Measurements from ENCODE around the gene ZNHIT3.
"Not testable (repeated sequence)": the region's sequence is repeated elsewhere in the genome, so short reads cannot be mapped to it uniquely, and the experiment has no call there.

The ZNHIT3 gene

DNA sequence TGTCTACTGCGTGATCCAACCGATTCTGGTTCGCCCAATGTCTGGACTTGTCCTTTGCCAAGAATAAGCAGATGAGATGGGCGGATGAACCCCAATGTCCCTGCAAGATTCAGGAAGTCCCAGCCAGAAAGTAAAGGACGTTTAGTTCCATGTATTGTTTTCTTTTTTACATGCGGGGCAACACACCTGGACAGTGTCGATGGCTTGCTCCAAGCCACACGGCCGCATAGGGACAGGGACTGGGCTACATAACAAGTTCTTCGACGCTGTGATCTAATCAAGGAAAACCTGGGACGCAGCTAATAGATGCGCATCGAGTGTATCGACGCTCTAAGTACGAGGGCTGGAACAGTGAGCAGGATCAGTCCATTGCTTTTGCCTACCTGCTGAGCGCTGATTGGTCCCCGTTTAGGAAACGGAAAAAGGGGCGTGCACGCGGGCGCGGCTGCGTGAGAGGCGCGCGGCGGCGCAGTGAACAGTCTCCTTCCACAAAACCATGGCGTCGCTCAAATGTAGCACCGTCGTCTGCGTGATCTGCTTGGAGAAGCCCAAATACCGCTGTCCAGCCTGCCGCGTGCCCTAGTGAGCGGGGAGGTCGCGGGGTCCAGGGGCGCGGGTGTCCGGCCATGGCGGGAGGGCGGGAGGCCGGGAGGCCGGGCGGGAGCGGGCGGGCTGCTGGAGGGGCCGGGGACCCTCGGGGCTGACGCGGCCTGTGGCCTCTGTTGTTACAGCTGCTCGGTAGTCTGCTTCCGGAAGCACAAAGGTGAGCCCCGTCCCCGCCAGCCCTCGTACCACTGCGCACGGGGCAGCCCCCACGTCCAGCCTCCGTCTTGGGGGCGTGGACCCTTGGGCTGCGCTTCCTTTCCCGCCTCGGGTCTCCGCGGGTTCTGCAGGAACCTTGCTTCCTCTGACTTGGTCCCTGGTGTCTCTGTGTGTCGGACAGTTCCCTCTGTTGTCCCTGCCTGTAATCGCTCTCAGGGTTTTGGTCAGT, at the start of gene ZNHIT3:
Gene ZNHIT3, plus strand, starts transcription at position 478 of the 991 bp plus-strand sequence. Its CDS starts 19 bp downstream, at position 497.
- peak; percentile 93 for DNase-seq

DNA sequence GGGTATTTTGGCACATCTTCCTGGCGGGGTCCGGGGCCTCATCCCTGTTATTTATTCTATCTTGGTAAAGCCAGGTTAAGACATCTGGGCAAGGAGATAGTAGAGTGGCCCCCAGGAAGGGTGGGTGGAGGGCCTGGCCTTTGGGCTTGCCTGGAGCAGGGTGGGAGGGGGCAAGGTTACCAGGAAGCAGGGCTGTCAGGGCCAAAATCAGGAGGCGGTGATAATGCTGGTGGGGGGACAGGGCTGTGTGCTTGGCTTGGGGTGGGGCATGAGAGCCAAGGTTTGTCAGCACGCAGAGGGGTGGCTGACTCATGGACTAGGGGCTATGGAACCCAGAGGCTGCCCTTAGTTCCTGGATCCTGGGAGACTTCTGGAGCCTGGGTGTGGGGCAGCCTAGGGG, 44.7 kb upstream of the ZNHIT3 start:
- not testable (repeated sequence) for DNase-seq

DNA sequence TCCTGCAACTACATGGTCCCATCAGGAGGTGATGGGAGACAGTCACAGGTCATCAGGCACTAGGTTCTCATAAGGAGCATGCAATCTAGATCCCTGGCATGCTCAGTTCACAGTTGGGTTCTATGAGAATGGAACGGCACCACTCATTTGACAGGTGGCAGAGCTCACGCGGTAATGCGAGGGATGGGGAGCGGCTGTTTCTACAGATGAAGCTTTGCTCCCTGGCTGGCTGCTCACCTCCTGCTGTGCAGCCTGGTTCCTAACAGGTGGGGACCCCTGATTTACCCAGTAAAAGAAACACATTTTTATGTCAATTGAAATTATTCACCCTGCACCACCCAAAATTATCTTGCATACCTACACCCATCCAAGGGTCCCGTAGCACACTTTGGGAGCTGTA, 42.7 kb upstream of the ZNHIT3 start:
- no peak for DNase-seq

DNA sequence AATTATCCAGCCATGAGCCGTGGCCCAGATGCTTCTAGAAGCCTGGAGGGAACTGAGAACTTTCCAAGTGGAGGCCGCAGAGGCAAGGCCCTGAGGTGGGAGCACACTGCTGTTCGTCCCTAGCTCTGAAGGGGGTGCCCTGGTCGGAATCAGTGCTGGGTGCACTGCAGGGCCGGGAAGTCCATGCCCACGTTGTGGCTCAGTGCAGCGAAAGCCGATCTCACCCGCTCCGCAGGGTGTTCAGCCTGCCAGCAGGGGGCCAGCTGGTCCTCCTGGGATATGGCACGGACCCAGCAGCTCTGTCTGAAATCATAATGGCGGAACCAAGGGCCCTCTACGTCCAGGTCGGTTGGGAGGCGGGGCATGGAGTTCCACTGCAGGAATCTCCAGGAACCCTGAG, 36.5 kb upstream of the ZNHIT3 start:
- DNase-seq = not testable (repeated sequence)

DNA sequence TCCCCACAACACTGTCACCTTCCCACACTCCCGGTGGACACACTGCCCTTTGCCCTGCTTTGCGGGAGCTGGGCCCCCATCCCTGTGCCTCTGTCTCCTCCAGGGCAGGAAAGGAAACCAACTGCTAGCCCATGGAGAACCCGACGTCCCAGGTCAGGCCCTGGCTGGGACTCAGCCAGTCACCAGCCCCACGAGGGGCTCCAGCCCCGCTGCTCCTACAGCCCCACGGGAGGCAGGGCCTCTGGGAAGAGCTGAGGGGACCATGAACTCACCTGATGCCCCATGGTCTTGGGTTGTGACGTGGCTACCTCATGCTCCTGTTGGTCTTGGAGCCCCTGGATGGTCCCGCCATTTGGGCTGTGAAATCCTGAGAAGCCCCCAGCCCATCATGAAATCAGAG, 33.6 kb upstream of the ZNHIT3 start:
- DNase-seq = not testable (repeated sequence)

DNA sequence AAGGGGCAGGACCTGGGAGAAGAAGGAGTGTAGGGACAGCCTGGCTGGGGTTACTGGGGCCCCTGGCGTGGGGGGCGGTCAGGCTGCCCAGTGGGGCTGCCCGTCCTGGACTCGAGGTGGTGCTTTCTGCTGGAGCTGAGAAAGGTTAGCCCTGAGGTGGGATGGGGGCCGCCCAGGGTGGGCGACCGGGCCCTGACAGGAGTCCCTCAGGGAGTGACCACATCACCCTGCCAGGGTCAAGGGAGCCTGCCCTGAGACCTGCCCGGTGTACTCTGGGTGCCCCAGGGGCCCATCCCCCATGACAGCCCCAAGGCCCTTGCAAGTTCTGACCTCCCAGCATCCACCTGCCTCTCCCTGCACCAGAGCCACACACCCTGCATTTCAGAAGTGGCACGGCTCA, 28.8 kb upstream of the ZNHIT3 start:
- not testable (repeated sequence) for DNase-seq

DNA sequence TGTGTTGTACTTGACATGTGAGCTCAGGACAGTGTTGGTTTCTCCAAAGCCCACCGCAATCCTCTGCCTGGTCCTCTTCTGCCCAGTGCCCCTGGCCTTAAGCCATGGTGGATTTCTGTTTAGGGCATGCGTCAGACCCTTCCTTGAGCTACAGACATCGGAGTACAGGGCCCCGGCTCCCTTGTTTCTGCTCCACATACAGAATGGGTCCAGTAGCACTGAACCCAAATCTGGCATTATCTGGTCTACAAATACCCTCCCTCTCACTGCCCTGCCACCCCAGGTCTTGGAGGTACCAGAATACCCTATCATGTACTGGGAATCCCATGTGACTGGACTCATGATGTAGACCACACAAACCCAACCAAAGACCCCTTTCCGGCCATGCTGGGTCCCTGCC, 27.4 kb upstream of the ZNHIT3 start:
- DNase-seq = no peak

DNA sequence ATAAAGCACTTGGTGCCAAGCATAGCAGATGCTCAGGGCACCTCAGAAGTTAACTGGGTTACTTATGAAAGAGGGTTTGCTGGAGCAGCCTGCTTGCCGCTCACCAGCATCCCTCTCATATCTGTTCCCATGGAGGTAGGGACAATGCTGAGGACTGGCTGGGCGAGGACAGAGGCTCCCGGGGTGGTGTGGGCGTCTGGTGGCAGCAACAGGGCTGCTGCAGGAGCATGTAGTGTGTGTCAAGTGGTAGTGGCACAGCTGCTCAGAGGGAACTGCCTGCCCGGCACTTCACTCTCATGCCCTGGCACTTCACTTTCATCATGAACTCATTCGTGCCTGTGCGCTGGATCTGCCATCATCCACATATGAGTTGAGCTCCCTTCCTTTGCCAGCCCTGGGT, 26.9 kb upstream of the ZNHIT3 start:
- DNase-seq = no peak

DNA sequence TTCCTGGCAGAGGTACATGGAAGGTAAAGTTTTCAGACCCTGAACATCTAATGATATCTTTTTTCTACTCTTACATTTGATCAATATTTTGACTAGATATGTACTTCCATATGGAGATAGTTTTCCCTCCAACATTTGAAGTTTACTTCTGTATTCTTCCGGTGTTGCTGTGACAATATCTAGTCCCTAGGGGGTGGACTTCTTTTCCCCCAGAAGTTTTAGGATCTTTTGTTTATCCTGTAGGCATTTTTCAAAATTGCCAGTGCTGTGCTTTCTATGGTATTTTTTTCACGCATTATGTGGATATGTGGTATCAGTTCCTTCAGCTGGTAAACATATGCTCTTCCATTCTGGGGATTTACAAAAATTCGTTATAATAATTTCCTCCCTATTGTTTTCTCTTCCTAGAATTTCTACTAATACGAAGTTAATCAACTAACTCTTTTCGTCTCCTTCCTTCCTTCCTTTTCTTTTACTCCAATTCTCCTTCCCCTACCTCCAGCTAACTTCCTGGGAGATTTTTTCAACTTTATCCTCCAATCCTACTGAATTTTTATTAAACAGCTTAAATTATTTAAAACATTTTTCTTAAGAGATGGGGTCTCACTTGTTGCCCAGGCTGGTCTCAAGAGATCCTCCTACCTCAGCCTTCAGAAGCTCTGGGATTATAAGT, 26.1 kb upstream of the ZNHIT3 start:
- DNase-seq = no peak

DNA sequence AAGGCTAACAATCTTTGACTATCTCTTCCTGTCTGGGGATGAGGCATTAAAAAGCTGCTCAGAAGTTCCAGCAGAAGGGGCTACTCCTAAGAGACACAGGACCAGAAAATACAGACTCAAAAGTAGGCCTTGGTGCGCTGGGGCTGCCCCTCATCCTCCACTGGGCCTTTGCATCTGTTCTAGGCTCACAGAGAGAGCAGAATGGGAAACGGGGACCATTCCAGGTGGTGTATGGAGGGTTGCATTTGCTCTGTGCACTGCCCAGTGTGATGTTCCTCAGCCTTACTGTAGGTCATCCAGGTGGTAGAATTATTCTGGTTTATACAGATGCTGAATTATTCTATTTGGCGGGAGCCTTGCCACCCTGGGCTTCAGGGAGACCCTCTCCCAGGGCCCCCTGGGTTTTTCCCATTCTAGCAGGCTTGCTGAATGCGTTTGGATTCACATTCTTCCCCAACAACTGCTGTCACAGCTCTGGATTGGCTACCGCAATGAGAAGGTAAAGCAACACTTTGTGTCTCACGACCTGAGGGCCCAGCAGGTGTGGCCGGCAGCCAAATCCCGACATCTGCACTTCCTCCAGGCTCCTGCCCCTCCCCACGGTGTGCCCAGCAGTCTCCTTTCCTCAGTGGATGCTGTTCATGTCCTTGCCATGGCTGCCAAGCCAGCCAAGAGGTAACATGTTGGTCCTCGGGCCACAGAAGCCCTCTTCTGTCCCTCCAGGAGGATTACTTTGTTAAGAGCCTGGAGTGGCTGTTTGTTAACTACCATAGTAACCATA, 25.0 kb upstream of the ZNHIT3 start:
- DNase-seq = no peak

DNA sequence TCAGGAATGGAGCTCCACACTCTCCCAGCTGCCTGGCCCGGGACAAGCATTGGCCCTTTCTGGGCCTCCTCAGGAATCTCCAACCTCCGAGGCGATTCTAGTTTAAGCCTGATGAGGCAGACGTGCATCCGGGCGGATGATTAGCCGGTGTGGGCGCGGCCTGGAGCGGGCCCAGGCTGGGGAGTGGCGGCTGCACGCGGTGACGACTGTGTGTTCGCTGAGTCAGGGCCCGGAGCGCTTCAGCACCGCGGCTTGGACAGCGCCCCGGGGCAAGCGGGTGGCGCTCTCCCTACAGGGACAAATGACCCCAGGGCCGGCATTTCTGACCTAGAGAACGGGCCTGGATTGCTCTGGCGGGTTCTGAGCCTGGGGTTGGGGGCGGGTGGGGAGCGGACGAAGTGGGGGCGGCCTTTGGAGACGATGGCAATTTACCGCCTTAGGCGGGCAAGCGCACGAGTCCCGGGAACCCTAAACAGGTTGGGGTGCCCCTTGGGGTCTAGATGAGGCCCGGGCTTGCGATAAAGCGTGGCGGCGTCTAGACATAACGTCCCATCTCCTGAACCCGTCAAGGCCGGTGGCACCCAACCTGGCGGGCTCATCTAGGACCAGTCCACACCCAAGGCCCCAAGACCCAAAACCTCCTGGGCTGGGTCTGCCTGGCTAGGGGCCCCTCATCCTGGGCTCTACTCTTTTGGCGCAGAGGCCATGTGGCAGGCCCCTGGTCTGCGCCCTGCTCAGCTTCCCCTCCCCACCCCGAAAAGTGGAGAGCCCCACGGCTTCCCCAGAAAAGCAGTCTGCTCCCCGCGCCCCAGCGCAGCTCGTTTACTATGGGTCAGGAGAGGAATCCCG, 22.3 kb upstream of the ZNHIT3 start:
- peak; percentile 79 for DNase-seq

DNA sequence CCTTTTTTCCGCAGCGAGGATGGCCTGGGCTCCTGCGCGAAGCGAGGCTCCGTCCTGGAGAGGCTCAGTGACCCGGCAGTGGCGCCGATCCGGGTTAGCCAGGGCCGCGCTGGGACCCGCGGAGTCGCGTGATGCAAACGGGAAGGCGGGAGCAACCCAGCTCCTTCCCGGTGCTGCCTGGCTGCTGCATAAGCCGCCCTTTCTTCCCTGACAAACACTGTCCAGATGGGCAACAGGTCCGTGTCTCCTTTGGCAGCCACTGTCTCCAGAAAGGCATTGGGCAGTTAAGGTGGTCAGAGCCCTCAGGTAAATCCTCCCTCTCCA, 21.8 kb upstream of the ZNHIT3 start:
- no peak for DNase-seq

DNA sequence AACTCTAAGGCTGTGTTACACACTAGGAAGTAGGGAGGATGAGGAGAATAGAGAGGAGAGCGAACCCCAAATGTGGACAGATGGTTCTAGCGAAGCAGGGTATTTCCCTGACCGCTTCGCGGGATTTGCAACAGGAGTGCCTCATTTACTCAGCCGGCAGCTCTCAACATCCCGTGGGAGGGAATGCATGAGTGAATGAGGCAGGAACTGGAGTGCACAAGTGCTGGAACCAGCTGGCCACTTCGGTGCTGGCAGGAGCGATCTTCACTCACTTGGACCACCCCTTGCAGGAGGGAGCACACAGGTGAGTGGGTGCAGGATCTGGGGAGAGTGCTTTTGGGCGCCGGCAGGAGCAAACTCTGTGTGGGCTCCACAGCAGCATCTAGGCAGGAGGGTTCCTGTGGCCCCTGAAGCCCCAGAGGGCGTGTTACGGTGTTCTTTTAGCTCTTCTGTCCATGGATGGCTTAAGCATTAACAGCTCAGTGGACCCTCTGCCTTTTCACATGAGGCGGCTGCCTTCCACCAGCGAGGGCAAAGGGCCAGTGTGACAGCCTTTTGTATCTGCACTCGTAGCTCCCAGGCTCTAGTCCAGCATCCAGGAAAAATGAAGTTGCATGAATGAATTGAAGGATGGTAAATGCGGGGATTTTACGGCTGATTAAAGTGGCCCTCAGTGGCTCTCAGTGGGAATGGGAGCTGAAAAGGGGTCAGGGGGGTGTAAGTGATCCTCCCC, 17.4 kb upstream of the ZNHIT3 start:
- DNase-seq = no peak

DNA sequence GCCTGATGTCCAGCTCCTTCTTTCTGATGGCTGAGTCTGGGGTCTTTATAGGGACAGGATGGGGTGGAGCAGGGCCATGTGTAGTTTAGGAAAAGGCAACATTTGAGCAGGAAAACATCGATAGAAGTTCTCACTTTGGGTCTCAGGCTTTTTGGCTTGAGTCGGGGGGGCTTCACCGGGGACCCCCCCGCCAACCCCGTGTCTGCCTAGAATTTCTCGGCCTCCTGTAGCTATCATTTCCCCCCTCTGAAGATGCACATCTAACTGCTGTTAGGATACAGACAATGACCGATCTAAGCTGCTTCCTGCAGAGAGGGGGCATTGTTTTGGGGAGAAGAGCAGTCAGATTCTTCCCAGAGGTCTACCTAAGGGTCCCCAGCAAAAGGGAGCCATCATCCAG, 16.7 kb upstream of the ZNHIT3 start:
- DNase-seq = no peak

DNA sequence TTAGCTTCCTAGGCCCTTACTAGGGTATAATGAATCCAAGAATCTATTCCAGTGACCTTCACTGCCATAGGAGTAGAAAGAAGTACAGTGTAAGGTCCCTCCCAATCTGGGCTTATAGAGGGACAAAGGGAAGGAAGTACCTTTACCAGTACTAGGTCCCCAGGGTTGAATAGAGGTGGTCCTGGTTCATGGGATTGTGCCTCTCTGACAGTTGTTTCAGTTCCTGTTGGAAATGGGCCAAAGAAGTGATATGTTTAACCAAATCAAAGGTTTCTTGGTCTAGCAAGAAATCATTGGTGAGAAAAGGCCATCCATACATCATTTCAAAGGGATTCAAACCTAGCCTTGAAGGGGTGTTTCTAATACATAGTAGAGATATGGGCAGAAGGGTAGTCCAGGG, 16.0 kb upstream of the ZNHIT3 start:
- no peak for DNase-seq

DNA sequence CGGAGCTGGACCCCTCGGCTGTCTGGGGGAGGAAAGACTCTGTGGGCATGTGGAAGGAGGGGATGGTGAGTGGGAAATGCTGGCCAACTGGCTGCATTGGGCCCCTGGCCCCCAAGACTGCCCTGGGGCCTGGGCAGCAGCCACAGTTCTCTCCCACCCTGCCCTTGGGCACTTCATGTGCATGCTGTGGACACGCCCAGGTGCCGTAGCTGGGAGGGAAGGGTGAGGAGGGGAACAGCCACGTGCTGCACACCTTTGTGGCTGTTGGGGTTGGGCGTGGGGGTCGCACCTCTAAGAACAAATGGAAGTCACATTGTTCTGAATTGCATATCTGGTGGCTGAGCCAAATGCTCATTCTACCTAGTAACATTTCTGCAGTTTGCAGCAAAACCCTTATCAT, 11.9 kb upstream of the ZNHIT3 start:
- no peak for DNase-seq

DNA sequence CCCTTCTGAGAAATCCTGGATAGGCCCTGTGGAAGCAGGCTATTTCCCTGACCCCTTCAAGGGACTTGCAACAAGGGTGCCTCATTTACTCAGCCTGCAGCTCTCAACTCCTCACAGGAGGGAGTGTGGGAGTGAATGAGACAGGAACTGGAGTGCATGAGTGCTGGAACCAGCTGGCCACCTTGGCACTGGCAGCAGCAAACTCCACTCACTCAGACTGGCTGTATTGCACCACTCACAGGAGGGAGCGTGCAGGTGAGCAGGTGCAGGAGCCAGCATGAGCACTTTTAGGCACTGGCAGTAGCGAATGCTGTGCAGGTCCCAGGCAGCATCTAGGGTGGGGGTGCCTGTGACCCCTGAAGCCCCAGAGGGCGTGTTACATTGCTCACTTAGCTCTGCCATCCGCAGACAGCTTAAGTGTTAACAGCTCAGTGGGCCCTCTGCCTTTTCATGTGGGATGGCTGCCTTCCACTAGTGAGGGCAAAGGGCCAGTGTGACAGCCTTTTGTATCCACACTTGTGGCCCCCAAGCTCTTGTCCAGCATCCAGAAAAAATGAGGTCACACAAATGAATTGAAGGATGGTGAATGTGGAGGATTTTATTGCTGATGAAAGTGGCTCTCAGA, 11.0 kb upstream of the ZNHIT3 start:
- no peak for DNase-seq

DNA sequence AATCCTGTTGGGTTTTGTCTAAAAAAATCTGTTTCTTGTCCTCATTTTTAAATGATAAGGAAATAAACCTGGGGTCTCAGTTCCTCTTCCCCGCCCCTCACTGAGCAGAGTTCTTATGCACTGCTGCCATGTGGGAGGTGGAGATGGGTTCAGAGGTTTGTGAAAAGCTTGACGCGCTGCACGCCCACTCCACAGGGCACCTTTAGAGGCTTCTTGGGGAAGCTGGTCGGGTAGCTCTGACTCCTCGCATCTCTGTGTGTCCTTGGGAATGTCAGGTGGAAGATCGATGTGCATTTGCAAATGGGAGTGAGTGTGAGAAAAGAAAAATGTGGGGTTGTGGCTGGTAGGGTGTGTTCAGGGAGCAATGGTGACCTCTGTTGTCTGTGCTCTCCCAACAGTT, 4.7 kb upstream of the ZNHIT3 start:
- no peak for DNase-seq

DNA sequence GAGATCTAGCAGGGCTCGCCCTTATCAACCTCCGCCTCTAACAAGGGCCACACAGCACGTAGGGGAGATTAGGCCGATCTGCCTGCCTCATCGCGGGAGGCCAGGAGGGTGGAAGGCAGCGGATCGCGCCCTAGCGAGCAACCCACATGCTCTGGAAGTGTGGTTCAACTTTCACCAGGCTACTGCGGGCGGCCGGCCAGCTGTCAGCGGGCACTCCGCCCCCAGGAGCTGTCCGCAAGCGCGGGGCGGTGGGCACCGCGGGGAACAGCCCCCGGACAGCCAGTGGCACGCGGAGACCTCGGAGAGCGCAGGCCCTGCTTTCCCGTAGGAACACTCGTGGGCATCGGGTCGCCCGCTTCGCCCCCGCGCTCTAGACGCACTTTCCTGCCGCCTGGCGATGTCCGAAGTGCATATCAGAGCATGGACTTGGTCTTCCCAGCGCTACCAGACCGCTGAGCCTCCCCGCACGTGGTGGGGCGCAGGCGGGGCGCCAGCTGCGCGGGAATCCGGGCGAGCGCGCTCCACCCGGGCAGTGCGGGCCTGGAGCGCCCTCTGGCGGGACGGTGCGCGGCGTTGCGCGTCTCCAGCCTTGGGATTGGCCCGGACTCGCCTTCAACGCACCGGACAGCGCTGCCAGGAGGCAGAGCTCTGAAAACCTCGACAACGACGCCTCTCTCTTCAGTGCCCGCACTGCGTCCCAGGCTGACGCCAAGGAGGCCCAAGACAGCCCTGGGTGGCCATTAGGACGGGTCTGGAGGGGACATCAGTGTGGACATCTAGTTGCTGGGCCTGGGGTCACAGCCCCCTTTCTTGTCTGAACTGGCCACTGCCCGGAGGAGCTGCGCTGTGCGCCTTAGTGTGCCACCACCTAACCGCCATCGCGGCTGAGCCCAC, 3.6 kb upstream of the ZNHIT3 start:
- peak; percentile 18 for DNase-seq

DNA sequence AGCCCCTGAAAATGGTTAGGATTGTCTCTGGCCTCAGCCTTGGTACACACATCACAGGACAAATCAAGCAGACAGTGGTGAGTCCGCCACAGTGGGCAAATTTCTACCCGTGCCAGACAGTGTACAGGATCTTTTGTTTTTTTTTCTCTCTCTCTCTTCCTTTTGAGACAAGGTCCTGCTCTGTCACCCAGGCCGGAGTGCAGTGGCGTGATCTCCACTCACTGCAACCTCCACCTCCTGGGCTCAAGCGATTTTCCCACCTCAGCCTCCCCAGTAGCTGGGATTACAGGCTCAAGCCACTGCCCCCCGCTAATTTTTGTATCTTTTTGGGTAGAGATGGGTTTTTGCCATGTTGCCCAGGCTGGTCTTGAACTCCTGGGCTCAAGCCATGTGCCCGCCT, 2.5 kb upstream of the ZNHIT3 start:
- not testable (repeated sequence) for DNase-seq
